NB4 (cell line): Measurements from ENCODE around the gene ADH1B.

Source experiments
- DNase-seq: peaks from one replicate; pipeline ENCODE4 v3.0.0; 2010; ENCODE audit warnings: low read depth
- H3K4me3 ChIP-seq: one replicate; pipeline ENCODE4 v1.5.1; 2011; ENCODE audit warnings: mild to moderate bottlenecking, low read depth, low read length, moderate library complexity
- CTCF ChIP-seq: IDR thresholded peaks from one replicate; pipeline ENCODE4 v1.5.1; 2012; ENCODE audit warnings: low read depth, low read length
- MYC ChIP-seq: IDR thresholded peaks from 2 replicates; pipeline ENCODE4 v1.6.1; 2011; ENCODE audit warnings: low read depth, low read length
- POLR2A ChIP-seq: IDR thresholded peaks from 2 replicates; pipeline ENCODE4 v1.6.1; 2011; ENCODE audit warnings: mild to moderate bottlenecking; ENCODE audit not compliant: insufficient read length; ENCODE audit errors: extremely low read depth
- TF ChIP-seq, protein P1 (sequence below): IDR thresholded peaks from 2 replicates; pipeline ENCODE4 v1.6.1; 2011; ENCODE audit warnings: low read depth, low read length

ADH1B gene

GRCh38 chr4:99275050-99275449 is 46.2 kb downstream of the ADH1B start:
- H3K4me3 ChIP-seq, result no peak overlapping the region
- no peak for DNase-seq
- TF ChIP-seq CTCF, result no peak
- no peak for TF ChIP-seq POLR2A
- TF ChIP-seq, protein P1, sequence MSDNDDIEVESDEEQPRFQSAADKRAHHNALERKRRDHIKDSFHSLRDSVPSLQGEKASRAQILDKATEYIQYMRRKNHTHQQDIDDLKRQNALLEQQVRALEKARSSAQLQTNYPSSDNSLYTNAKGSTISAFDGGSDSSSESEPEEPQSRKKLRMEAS, result no peak
- no peak for TF ChIP-seq MYC

GRCh38 chr4:99273704-99274103 is 47.5 kb downstream of the ADH1B start:
- no peak for DNase-seq
- no peak overlapping the region for H3K4me3 ChIP-seq
- TF ChIP-seq POLR2A (no peak), MYC (no peak), CTCF (no peak)
- TF ChIP-seq, protein P1, result no peak

DNA sequence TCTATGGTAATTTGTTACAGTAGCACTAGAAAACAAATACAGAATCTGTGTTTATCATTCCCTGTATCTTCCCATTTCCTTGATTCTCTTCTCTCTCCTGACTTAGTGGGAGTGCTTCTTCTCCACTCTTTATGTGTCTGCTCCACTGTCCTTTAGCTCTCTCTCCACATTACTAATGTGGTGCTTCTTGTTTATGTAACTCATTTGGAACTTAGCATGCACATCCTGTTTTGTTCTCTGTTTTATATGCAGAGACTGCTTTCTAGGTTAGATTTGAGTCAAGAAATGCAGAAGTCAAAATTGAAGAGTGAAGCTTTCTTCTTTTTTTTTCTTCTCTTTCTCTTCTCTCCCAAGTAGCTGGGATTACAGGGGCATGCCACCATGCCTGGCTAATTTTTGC is 56.3 kb downstream of the ADH1B start:
- no peak for DNase-seq
- TF ChIP-seq, protein P1, result no peak
- TF ChIP-seq MYC, result no peak
- no peak overlapping the region for H3K4me3 ChIP-seq
